Muscle of arm (tissue), 14 donors: ENCODE measurements around the gene C19orf33. TPM values are rescaled to one million over a fixed set of nuclear protein-coding genes. Genes with fewer than 3 reads are reported as not detected.
"Not testable (repeated sequence)": the region's sequence is repeated elsewhere in the genome, so short reads cannot be mapped to it uniquely, and the experiment has no call there.

ENCODE experiments used
- DNase-seq: peaks from one replicate; pipeline ENCODE4 v3.0.0-alpha.2; 2013
- long read RNA-seq, 11 donors: transcript quantifications; one replicate each; lab custom pipeline, GENCODE V29; 2026
- polyA plus RNA-seq, 12 donors: library from polyadenylated mRNA; unstranded; fragments of 120-200 nt; gene quantifications; one replicate each; pipeline ENCODE4 v1.2.1, GENCODE V29; 2013; ENCODE audit not compliant: insufficient read length in 12 of 12

Gene C19orf33
- 100 to 1,000 TPM in 1 of 12 donors, 10 to 100 TPM in 1, 1 to 10 TPM in 2, under 1 TPM in 6, not detected in 2; 0.43 to 144 (median 0.84) TPM for polyA plus RNA-seq
- long read RNA-seq, donor 1, transcript C19orf33-204 (3 exons, 502 nt) = minor isoform, 11 of 407 reads
- long read RNA-seq, donor 1, transcript C19orf33-203 (3 exons, 462 nt) = minor isoform, 33 of 407 reads
- long read RNA-seq, donor 1, transcript C19orf33-201 (4 exons, 467 nt) = major isoform, 298 of 407 reads
- long read RNA-seq, donor 1, transcript C19orf33-202 (4 exons, 520 nt) = minor isoform, 65 of 407 reads
- long read RNA-seq, donor 1, partial matches to known transcripts = 0 of 407 reads
- long read RNA-seq, donor 1, other reads (novel, unspliced or antisense) = 0 of 407 reads
- long read RNA-seq, donor 2 = 0 reads
- long read RNA-seq, donor 3, partial matches to known transcripts = 0 of 1 reads
- long read RNA-seq, donor 3, other reads (novel, unspliced or antisense) = 0 of 1 reads
- long read RNA-seq, donor 4 = 0 reads
- long read RNA-seq, donor 5 = 0 reads
- long read RNA-seq, donor 6 = 0 reads
- long read RNA-seq, donor 7, partial matches to known transcripts = 0 of 4 reads
- long read RNA-seq, donor 7, other reads (novel, unspliced or antisense) = 0 of 4 reads
- long read RNA-seq, donor 8, partial matches to known transcripts = 0 of 1 reads
- long read RNA-seq, donor 8, other reads (novel, unspliced or antisense) = 0 of 1 reads
- long read RNA-seq, donor 9, partial matches to known transcripts = 0 of 5 reads
- long read RNA-seq, donor 9, other reads (novel, unspliced or antisense) = 0 of 5 reads
- long read RNA-seq, donor 10, partial matches to known transcripts = 0 of 1 reads
- long read RNA-seq, donor 10, other reads (novel, unspliced or antisense) = 0 of 1 reads
- long read RNA-seq, donor 11, partial matches to known transcripts = 0 of 1 reads
- long read RNA-seq, donor 11, other reads (novel, unspliced or antisense) = 0 of 1 reads

GRCh38 chr19:38303517-38304351 lies at the start of gene C19orf33:
TSS of gene C19orf33 (plus strand) at chr19:38304251. CDS start at chr19:38304262, 11 bp downstream.
- no peak for DNase-seq

- no peak for DNase-seq
Observed at GRCh38 chr19:38255383-38256014, 48.6 kb upstream of the C19orf33 start.

- DNase-seq = not testable (repeated sequence)
Observed at GRCh38 chr19:38261942-38262341, 42.1 kb upstream of the C19orf33 start.

- no peak for DNase-seq
Observed at GRCh38 chr19:38262585-38263268, 41.3 kb upstream of the C19orf33 start.

GRCh38 chr19:38263689-38264485 lies 40.2 kb upstream of the C19orf33 start:
- no peak for DNase-seq

- no peak for DNase-seq
Observed at GRCh38 chr19:38264486-38265212, 39.4 kb upstream of the C19orf33 start, which contains the start of gene SPINT2. TSS of gene SPINT2 (plus strand) at chr19:38264573. CDS start at chr19:38264893, 320 bp downstream.

GRCh38 chr19:38265213-38265861 lies 38.7 kb upstream of the C19orf33 start:
- DNase-seq = no peak

- no peak for DNase-seq
Observed at GRCh38 chr19:38265921-38266429, 38.1 kb upstream of the C19orf33 start.

- DNase-seq = no peak
Observed at GRCh38 chr19:38266981-38267597, 37.0 kb upstream of the C19orf33 start.

- no peak for DNase-seq
Observed at GRCh38 chr19:38267761-38268483, 36.1 kb upstream of the C19orf33 start.

- no peak for DNase-seq
Observed at GRCh38 chr19:38268539-38268938, 35.5 kb upstream of the C19orf33 start.

- DNase-seq = no peak
Observed at GRCh38 chr19:38270587-38271167, 33.4 kb upstream of the C19orf33 start.

GRCh38 chr19:38273499-38273898 lies 30.6 kb upstream of the C19orf33 start:
- DNase-seq = no peak

- no peak for DNase-seq
Observed at GRCh38 chr19:38274739-38275138, 29.3 kb upstream of the C19orf33 start.

- no peak for DNase-seq
Observed at GRCh38 chr19:38276942-38277517, 27.0 kb upstream of the C19orf33 start.

- DNase-seq = no peak
Observed at GRCh38 chr19:38277549-38277948, 26.5 kb upstream of the C19orf33 start.
